Neural progenitor cell (in vitro differentiated cells): ENCODE data around the gene MYMK. TPM values are rescaled to one million over a fixed set of nuclear protein-coding genes. Genes with fewer than 3 reads are reported as not detected.
"Not testable (repeated sequence)": the region's sequence is repeated elsewhere in the genome, so short reads cannot be mapped to it uniquely, and the experiment has no call there.

Experiments used
- DNase-seq: peaks from one replicate; pipeline ENCODE4 v3.0.0-alpha.2; 2016; ENCODE audit warnings: low spot score
- H2AFZ ChIP-seq: fragments of 200-600 bp; sonication (generic); replicated peaks from 2 replicates; pipeline ENCODE4 v1.6.1; 2016; ENCODE audit warnings: antibody characterized with exemption
- H3F3A ChIP-seq: fragments of 200-600 bp; sonication (generic); 2 replicates; pipeline ENCODE4 v1.6.1; 2016; ENCODE audit warnings: antibody characterized with exemption, low read depth
- H3K27ac ChIP-seq: fragments of 200-600 bp; sonication (generic); 2 replicates; pipeline ENCODE4 v1.5.1; 2016; ENCODE audit warnings: mild to moderate bottlenecking
- H3K27me3 ChIP-seq: fragments of 200-600 bp; sonication (generic); 2 replicates; pipeline ENCODE4 v1.6.1; 2016; ENCODE audit warnings: mild to moderate bottlenecking, moderate library complexity
- H3K36me3 ChIP-seq: fragments of 200-600 bp; sonication (generic); 2 replicates; pipeline ENCODE4 v1.5.1; 2016
- H3K4me1 ChIP-seq: fragments of 200-600 bp; sonication (generic); 2 replicates; pipeline ENCODE4 v1.6.1; 2016; ENCODE audit warnings: mixed run types
- H3K4me2 ChIP-seq: fragments of 200-600 bp; sonication (generic); 2 replicates; pipeline ENCODE4 v1.6.1; 2016
- H3K4me3 ChIP-seq: fragments of 200-600 bp; sonication (generic); 2 replicates; pipeline ENCODE4 v1.5.1; 2016
- H3K79me2 ChIP-seq: fragments of 200-600 bp; sonication (generic); 2 replicates; pipeline ENCODE4 v1.6.1; 2016; ENCODE audit warnings: low read depth
- H3K9ac ChIP-seq: fragments of 200-600 bp; sonication (generic); 2 replicates; pipeline ENCODE4 v1.6.1; 2016
- H3K9me3 ChIP-seq: fragments of 200-600 bp; sonication (generic); 2 replicates; pipeline ENCODE4 v1.5.1; 2016; ENCODE audit warnings: low read depth
- H4K20me1 ChIP-seq: fragments of 200-600 bp; sonication (generic); 2 replicates; pipeline ENCODE4 v1.6.1; 2016; ENCODE audit warnings: low read depth
- H3K27ac Mint-ChIP-seq: 3 replicates; pipeline ENCODE4 v1.8.0; 2021; ENCODE audit warnings: mixed read lengths
- H3K27me3 Mint-ChIP-seq: 2 replicates; pipeline ENCODE4 v1.8.0; 2022; ENCODE audit warnings: low read depth, mild to moderate bottlenecking, inconsistent platforms, moderate library complexity, mixed read lengths; ENCODE audit not compliant: insufficient read depth
- H3K36me3 Mint-ChIP-seq: 3 replicates; pipeline ENCODE4 v1.8.0; 2021; ENCODE audit warnings: mixed read lengths
- H3K4me1 Mint-ChIP-seq: 3 replicates; pipeline ENCODE4 v1.8.0; 2021; ENCODE audit warnings: mixed read lengths
- H3K4me3 Mint-ChIP-seq: 3 replicates; pipeline ENCODE4 v1.8.0; 2021; ENCODE audit warnings: mild to moderate bottlenecking, moderate library complexity, mixed read lengths
- H3K9me3 Mint-ChIP-seq: 3 replicates; pipeline ENCODE4 v1.8.0; 2020; ENCODE audit warnings: mixed read lengths
- CTCF ChIP-seq: fragments of 200-600 bp; sonication (generic); IDR thresholded peaks from 2 replicates; pipeline ENCODE4 v1.5.1; 2017; ENCODE audit warnings: antibody characterized with exemption, mild to moderate bottlenecking
- EZH2 ChIP-seq: fragments of 200-600 bp; sonication (generic); IDR thresholded peaks from 2 replicates; pipeline ENCODE4 v1.6.1; 2017; ENCODE audit warnings: antibody characterized with exemption, mild to moderate bottlenecking, moderate library complexity
- EZH2phosphoT487 ChIP-seq: fragments of 200-600 bp; sonication (generic); IDR thresholded peaks from 2 replicates; pipeline ENCODE4 v1.6.1; 2017; ENCODE audit warnings: antibody characterized with exemption
- total RNA-seq: library from RNA; depleted of rRNA; stranded (reverse); fragments of >200 nt; gene quantifications from 2 replicates; pipeline ENCODE4 v1.2.3, GENCODE V29; 2015; ENCODE audit warnings: low replicate concordance

The MYMK gene
- total RNA-seq, 1 donor from 2014 or later: not detected

- Histone ChIP-seq H3K4me1 (peaks cover 9% of the 10 kb centered on the region), H3K4me2 (no peak overlapping the region), H4K20me1 (no peaks in the 10 kb centered on the region), H3K9me3 (no peaks in the 10 kb centered on the region), H3K9ac (no peak overlapping the region), H3K27ac (no peak overlapping the region), H3K79me2 (no peaks in the 10 kb centered on the region), H3K4me3 (no peak overlapping the region), H2AFZ (no peak overlapping the region), H3F3A (no peaks in the 10 kb centered on the region), H3K27me3 (no peaks in the 10 kb centered on the region), H3K36me3 (no peaks in the 10 kb centered on the region)
- TF ChIP-seq EZH2phosphoT487: no peak
- peaks cover 32% of the 10 kb centered on the region for H3K4me1 Mint-ChIP-seq
- DNase-seq: no peak
- H3K4me3 Mint-ChIP-seq: no peak overlapping the region
- no peaks in the 10 kb centered on the region for H3K36me3 Mint-ChIP-seq
- H3K9me3 Mint-ChIP-seq: no peaks in the 10 kb centered on the region
- H3K27ac Mint-ChIP-seq: no peak overlapping the region
- peaks cover 4% of the 10 kb centered on the region for H3K27me3 Mint-ChIP-seq
Observed at GRCh38 chr9:133566817-133567216, 42.1 kb upstream of the MYMK start.

- H3K4me3 ChIP-seq: no peak overlapping the region
- no peak overlapping the region for H3K4me3 Mint-ChIP-seq
- peaks cover 2% of the 10 kb centered on the region for H3K9me3 Mint-ChIP-seq
- peaks cover 4% of the 10 kb centered on the region for H3K27me3 Mint-ChIP-seq
- H2AFZ ChIP-seq: no peak overlapping the region
- no peaks in the 10 kb centered on the region for H3K36me3 Mint-ChIP-seq
- no peak overlapping the region for H3K9ac ChIP-seq
- no peak overlapping the region for H3K4me2 ChIP-seq
- H3K36me3 ChIP-seq: no peaks in the 10 kb centered on the region
- no peaks in the 10 kb centered on the region for H3K79me2 ChIP-seq
- H4K20me1 ChIP-seq: no peaks in the 10 kb centered on the region
- no peak for DNase-seq
- no peaks in the 10 kb centered on the region for H3K9me3 ChIP-seq
- H3K4me1 ChIP-seq: peaks cover 9% of the 10 kb centered on the region
- no peaks in the 10 kb centered on the region for H3K27me3 ChIP-seq
- peaks cover 35% of the 10 kb centered on the region for H3K4me1 Mint-ChIP-seq
- H3K27ac Mint-ChIP-seq: no peak overlapping the region
- H3K27ac ChIP-seq: no peak overlapping the region
- H3F3A ChIP-seq: no peaks in the 10 kb centered on the region
- TF ChIP-seq EZH2 (no peak), EZH2phosphoT487 (no peak), CTCF (no peak)
Observed at GRCh38 chr9:133566382-133566781, 41.6 kb upstream of the MYMK start.

GRCh38 chr9:133564451-133565116 lies 39.8 kb upstream of the MYMK start:
- H3K4me2 ChIP-seq: no peak overlapping the region
- peaks cover 35% of the 10 kb centered on the region for H3K4me1 Mint-ChIP-seq
- H3K36me3 ChIP-seq: no peaks in the 10 kb centered on the region
- H3K27ac Mint-ChIP-seq: peak overlapping the region; percentile 88
- no peak overlapping the region for H2AFZ ChIP-seq
- H3K9me3 Mint-ChIP-seq: peaks cover 4% of the 10 kb centered on the region
- no peak for TF ChIP-seq CTCF
- no peak for TF ChIP-seq EZH2phosphoT487
- TF ChIP-seq EZH2: no peak
- H3K27ac ChIP-seq: no peak overlapping the region
- no peaks in the 10 kb centered on the region for H3K36me3 Mint-ChIP-seq
- H3F3A ChIP-seq: no peaks in the 10 kb centered on the region
- H3K9me3 ChIP-seq: no peaks in the 10 kb centered on the region
- no peaks in the 10 kb centered on the region for H3K79me2 ChIP-seq
- peak overlapping the region; percentile 69 for H3K4me3 Mint-ChIP-seq
- no peaks in the 10 kb centered on the region for H3K27me3 ChIP-seq
- peaks cover under 1% of the 10 kb centered on the region for H3K27me3 Mint-ChIP-seq
- H4K20me1 ChIP-seq: no peaks in the 10 kb centered on the region
- no peak overlapping the region for H3K4me3 ChIP-seq
- no peak for DNase-seq
- no peaks in the 10 kb centered on the region for H3K4me1 ChIP-seq
- H3K9ac ChIP-seq: no peak overlapping the region

- not testable (repeated sequence) for H3K9me3 ChIP-seq, H3K36me3 ChIP-seq, H3K4me1 ChIP-seq, H3K4me3 Mint-ChIP-seq, H3K27me3 ChIP-seq, DNase-seq, H3K36me3 Mint-ChIP-seq, H3K9ac ChIP-seq, H4K20me1 ChIP-seq, H3K4me3 ChIP-seq, H3K79me2 ChIP-seq, H3K27me3 Mint-ChIP-seq, H3F3A ChIP-seq, H3K4me2 ChIP-seq, H3K9me3 Mint-ChIP-seq, H2AFZ ChIP-seq, H3K27ac ChIP-seq
- H3K4me1 Mint-ChIP-seq: peaks cover 40% of the 10 kb centered on the region
- H3K27ac Mint-ChIP-seq: peak overlapping the region; percentile 74
Observed at GRCh38 chr9:133563814-133564213, 39.1 kb upstream of the MYMK start.
